Measurements from ENCODE around the gene LGR6. TPM values are rescaled to one million over a fixed set of nuclear protein-coding genes. Genes with fewer than 3 reads are reported as not detected.

LGR6 gene
- total and polyA plus RNA-seq, 8 donors = 0.75 to 1.8 (median 1.5) TPM

- Histone ChIP-seq H3K4me1 (no peaks in the 10 kb centered on the region), H3K4me3 (no peak overlapping the region), H3K36me3 (no peaks in the 10 kb centered on the region), H3K27me3 (peaks cover 0 to 26% of the 10 kb centered on the region in 2 donors), H3K27ac (no peak overlapping the region), H3K9me3 (no peaks in the 10 kb centered on the region)
- intact Hi-C loops (cut with DNase I) = no loop called here
- DNase-seq = no peak
- ATAC-seq = no peak
- TF ChIP-seq CTCF (IDR thresholded peaks at IDR 0.05) = no peak
Measured at GRCh38 chr1:202240956-202241355, 47.4 kb downstream of the LGR6 start.

GRCh38 chr1:202241376-202242079, 47.9 kb downstream of the LGR6 start:
- H3K27ac ChIP-seq = no peak overlapping the region
- DNase-seq (no peak), ATAC-seq (no peak)
- H3K9me3 ChIP-seq = no peaks in the 10 kb centered on the region
- TF ChIP-seq CTCF (IDR thresholded peaks at IDR 0.05) = no peak
- H3K4me3 ChIP-seq = no peak overlapping the region
- H3K27me3 ChIP-seq = peaks cover 0 to 20% of the 10 kb centered on the region in 2 donors
- no peaks in the 10 kb centered on the region for H3K4me1 ChIP-seq
- intact Hi-C loops (cut with DNase I) = no loop called here
- no peaks in the 10 kb centered on the region for H3K36me3 ChIP-seq

GRCh38 chr1:202242080-202242419, 48.5 kb downstream of the LGR6 start:
- intact Hi-C loops (cut with DNase I) = no loop called here
- no peak for ATAC-seq
- Histone ChIP-seq H3K4me1 (no peaks in the 10 kb centered on the region), H3K4me3 (no peak overlapping the region), H3K9me3 (no peaks in the 10 kb centered on the region), H3K27me3 (peaks cover 0 to 15% of the 10 kb centered on the region in 2 donors), H3K36me3 (no peaks in the 10 kb centered on the region), H3K27ac (no peak overlapping the region)
- no peak for DNase-seq
- no peak for TF ChIP-seq CTCF (IDR thresholded peaks at IDR 0.05)

GRCh38 chr1:202243006-202243405, 49.4 kb downstream of the LGR6 start:
- H3K36me3 ChIP-seq = no peaks in the 10 kb centered on the region
- no peak for TF ChIP-seq CTCF (IDR thresholded peaks at IDR 0.05)
- H3K9me3 ChIP-seq = no peaks in the 10 kb centered on the region
- no peak for DNase-seq
- ATAC-seq = no peak
- H3K27me3 ChIP-seq = peaks cover 0 to 6% of the 10 kb centered on the region in 2 donors
- no peak overlapping the region for H3K27ac ChIP-seq
- intact Hi-C loops (cut with DNase I) = no loop called here
- H3K4me1 ChIP-seq = no peaks in the 10 kb centered on the region
- no peak overlapping the region for H3K4me3 ChIP-seq

GRCh38 chr1:202244841-202245261, 51.3 kb downstream of the LGR6 start:
- Histone ChIP-seq H3K36me3 (no peaks in the 10 kb centered on the region), H3K27ac (no peak overlapping the region), H3K9me3 (no peaks in the 10 kb centered on the region), H3K4me1 (no peaks in the 10 kb centered on the region), H3K4me3 (no peak overlapping the region), H3K27me3 (peaks cover 0 to 7% of the 10 kb centered on the region in 2 donors)
- DNase-seq = no peak
- TF ChIP-seq CTCF (IDR thresholded peaks at IDR 0.05) = no peak
- intact Hi-C loops (cut with DNase I) = no loop called here
- no peak for ATAC-seq
